Activated CD8-positive, alpha-beta T cell treated with anti-CD3 and anti-CD28 coated beads, Interleukin-2, amount 10 ng/mL, durations not matched to agents 7 days and 5 days (primary cell): ENCODE results near the gene PPT1. TPM values are rescaled to one million over a fixed set of nuclear protein-coding genes. Genes with fewer than 3 reads are reported as not detected.

Experiments used
- ATAC-seq: fragments of 150-1000 bp; cut with Tn5 transposase; one replicate; pipeline ENCODE4 v1.10.0; 2021; ENCODE audit warnings: moderate library complexity
- CTCF ChIA-PET: fragments of 350-600 bp; sonication (Branson Sonifier 250); formaldehyde crosslinking; loops from one replicate; lab custom pipeline; 2021; ENCODE audit warnings: antibody characterized with exemption; lab: Charles Lee
- POLR2A ChIA-PET: fragments of 350-600 bp; sonication (Branson Sonifier 250); formaldehyde crosslinking; loops from one replicate; lab custom pipeline; 2021; ENCODE audit warnings: antibody characterized with exemption; lab: Charles Lee
- DNase-seq: peaks from one replicate; pipeline ENCODE4 v3.0.0-alpha.2; 2020
- H3K27ac Mint-ChIP-seq: one replicate; pipeline ENCODE4 v1.8.0; 2021; ENCODE audit warnings: mild to moderate bottlenecking, mixed read lengths
- H3K27me3 Mint-ChIP-seq: one replicate; pipeline ENCODE4 v1.8.0; 2021; ENCODE audit warnings: low read depth, mixed read lengths
- H3K36me3 Mint-ChIP-seq: one replicate; pipeline ENCODE4 v1.8.0; 2021; ENCODE audit warnings: low read depth, mixed read lengths
- H3K4me1 Mint-ChIP-seq: one replicate; pipeline ENCODE4 v1.8.0; 2021; ENCODE audit warnings: low read depth, mixed read lengths
- H3K4me3 Mint-ChIP-seq: one replicate; pipeline ENCODE4 v1.8.0; 2021; ENCODE audit warnings: mild to moderate bottlenecking, mixed read lengths
- H3K9me3 Mint-ChIP-seq: one replicate; pipeline ENCODE4 v1.8.0; 2022; ENCODE audit warnings: mixed read lengths; ENCODE audit not compliant: insufficient read depth
- total RNA-seq, 2 experiments: library from RNA; stranded (reverse); gene quantifications; one replicate each; pipeline ENCODE4 v1.2.3, GENCODE V29; 2021

PPT1 gene
- total RNA-seq, 2 experiments from 2014 or later, result 81.1 to 84.6 TPM

DNA sequence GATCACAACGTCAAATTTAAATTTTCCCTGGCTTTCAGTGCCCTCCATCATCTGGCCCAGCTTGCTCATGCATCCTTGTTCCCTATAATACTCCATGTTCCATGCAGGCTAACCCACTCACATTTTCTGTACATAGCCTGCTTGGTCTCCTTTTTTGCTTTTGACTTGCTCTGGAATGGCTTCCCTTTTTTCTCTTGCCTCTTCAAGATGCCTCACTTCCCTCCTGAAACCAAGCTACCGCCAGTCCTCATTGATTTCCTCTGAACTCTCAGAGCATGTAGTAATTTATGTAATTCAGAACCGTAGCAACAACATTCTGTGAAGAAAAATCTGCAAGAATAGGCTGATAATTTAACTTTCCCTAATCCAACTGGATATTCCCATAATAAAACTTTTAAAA is 46.2 kb downstream of the PPT1 start:
- H3K9me3 Mint-ChIP-seq, result no peaks in the 10 kb centered on the region

DNA sequence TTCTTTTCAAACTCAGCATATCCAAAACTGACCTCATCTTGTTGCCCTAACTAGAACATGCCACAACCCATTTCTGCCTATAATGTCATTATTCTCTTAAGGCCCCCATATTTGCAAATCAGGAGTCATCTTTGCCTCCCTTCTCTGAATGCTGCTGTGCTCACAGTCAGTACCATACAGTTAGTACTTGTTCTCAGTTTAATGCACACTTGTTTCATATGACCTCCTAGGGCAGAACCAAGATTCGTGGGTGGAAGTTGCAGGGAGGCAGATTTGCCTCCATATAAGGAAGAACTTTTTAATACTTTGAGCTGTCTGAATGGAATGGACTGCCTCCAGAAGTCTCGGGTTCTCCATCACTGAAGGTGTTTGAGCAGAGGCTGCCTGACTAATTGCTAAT is 47.3 kb downstream of the PPT1 start:
- CTCF ChIA-PET, result interaction anchor here (0.6 to 2.2 kb wide), 10 partner anchors 8 to 265 kb away, joined by 3 to 8 read pairs (median 4); no protein-coding TSS in a partner anchor
- Mint-ChIP-seq H3K27me3 (no peaks in the 10 kb centered on the region), H3K9me3 (no peaks in the 10 kb centered on the region), H3K36me3 (peaks cover 75% of the 10 kb centered on the region), H3K4me1 (peaks cover 78% of the 10 kb centered on the region), H3K27ac (peak overlapping the region; percentile 79), H3K4me3 (peak overlapping the region; percentile 40)
- peak; percentile 42 for ATAC-seq
- no peak for DNase-seq
- POLR2A ChIA-PET, result interaction anchor here (0.7 to 2.6 kb wide), 4 partner anchors 9 to 25 kb away, joined by 3 to 20 read pairs (median 4); partner anchors contain the start of gene CAP1

More for the DNA sequence above, 46.2 kb downstream of the PPT1 start:
- no peak for ATAC-seq
- POLR2A ChIA-PET, result interaction anchor here (0.7 to 2.6 kb wide), 6 partner anchors 9 to 24 kb away, joined by 3 to 20 read pairs (median 4); partner anchors contain the start of gene CAP1
- DNase-seq, result no peak
- Mint-ChIP-seq H3K27me3 (no peaks in the 10 kb centered on the region), H3K4me3 (no peak overlapping the region), H3K36me3 (peaks cover 74% of the 10 kb centered on the region), H3K27ac (peak overlapping the region; percentile 71), H3K4me1 (peaks cover 78% of the 10 kb centered on the region)
- CTCF ChIA-PET, result interaction anchor here (0.9 to 2.2 kb wide), 7 partner anchors 9 to 131 kb away, joined by 3 to 9 read pairs (median 6); no protein-coding TSS in a partner anchor

DNA sequence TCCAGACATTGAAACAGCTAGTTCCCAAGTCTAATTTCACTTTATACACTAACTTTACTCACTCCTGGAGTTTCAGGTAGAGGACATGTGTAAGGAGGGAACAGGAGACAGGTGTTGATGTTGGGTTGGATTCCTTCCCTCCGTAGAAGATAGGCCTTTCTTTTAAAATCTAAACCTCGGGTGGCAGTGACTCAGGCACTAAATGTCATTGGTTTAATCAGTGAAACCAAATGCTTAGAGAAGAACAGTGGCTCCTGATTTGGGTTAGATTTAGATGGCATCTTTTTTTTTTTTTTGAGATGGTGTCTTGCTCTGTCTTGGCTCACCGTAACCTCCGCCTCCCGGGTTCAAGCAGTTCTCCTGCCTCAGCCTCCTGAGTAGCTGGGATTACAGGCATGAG is 49.3 kb downstream of the PPT1 start:
- Mint-ChIP-seq H3K4me3 (peak overlapping the region; percentile 56), H3K27ac (peak overlapping the region; percentile 60), H3K27me3 (no peaks in the 10 kb centered on the region), H3K36me3 (peaks cover 77% of the 10 kb centered on the region), H3K4me1 (peaks cover 80% of the 10 kb centered on the region), H3K9me3 (no peaks in the 10 kb centered on the region)
- ChIA-PET POLR2A (no interaction called here), CTCF (no interaction called here)
- no peak for ATAC-seq
- DNase-seq, result no peak

DNA sequence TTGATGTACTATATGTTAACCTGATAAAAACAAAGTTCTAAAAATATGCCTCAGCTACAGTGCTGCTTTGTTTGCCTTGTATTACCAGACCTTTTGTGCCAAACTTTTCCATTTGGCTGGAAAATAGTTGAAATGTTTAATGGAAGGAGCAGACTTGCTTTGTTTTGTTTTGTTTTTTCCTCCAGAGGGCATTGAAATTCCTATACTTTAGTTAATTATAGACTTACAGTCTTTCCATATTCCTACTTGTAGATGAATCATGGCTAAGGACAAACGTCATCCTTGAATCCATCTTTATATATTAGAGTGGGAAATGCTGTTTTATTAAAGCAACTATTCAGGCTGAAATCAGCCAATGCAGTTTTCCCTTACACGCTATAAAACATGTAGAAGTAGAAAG is 49.8 kb downstream of the PPT1 start:
- POLR2A ChIA-PET, result no interaction called here
- DNase-seq (no peak), ATAC-seq (no peak)
- Mint-ChIP-seq H3K4me3 (peak overlapping the region; percentile 56), H3K36me3 (peaks cover 79% of the 10 kb centered on the region), H3K27ac (peak overlapping the region; percentile 60), H3K9me3 (no peaks in the 10 kb centered on the region), H3K4me1 (peaks cover 83% of the 10 kb centered on the region), H3K27me3 (no peaks in the 10 kb centered on the region)
- CTCF ChIA-PET, result interaction anchor here (1.4 kb wide), 1 partner anchor 291 kb away, joined by 4 read pairs; no protein-coding TSS in a partner anchor

DNA sequence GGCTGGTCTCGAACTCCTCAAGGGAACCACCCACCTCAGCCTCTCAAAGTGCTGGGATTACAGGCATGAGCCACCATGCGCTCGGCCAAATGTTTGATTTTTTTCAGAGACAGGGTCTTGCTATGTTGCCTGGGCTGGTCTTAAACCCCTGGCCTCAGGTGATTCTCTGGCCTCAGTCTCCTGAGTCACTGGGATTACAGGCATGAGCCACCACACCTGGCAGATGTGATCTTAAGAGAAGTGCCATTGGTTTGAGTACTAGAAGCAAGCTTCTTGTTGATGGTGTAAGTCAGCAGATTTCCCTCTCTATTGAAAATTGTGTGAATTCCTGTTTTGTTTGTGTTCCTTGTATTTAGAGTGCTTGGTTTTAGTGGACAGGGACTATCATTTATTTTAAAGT is 51.3 kb downstream of the PPT1 start:
- Mint-ChIP-seq H3K4me3 (peak overlapping the region; percentile 93), H3K36me3 (peaks cover 81% of the 10 kb centered on the region), H3K27ac (peak overlapping the region; percentile 66), H3K27me3 (no peaks in the 10 kb centered on the region), H3K4me1 (peaks cover 75% of the 10 kb centered on the region), H3K9me3 (no peaks in the 10 kb centered on the region)
- CTCF ChIA-PET, result interaction anchor here (1.2 to 2.9 kb wide), 5 partner anchors 13 to 293 kb away, joined by 3 to 7 read pairs (median 4); no protein-coding TSS in a partner anchor
- POLR2A ChIA-PET, result interaction anchor here (0.7 to 0.9 kb wide), 2 partner anchors 11 to 498 kb away, joined by 3 to 4 read pairs; no protein-coding TSS in a partner anchor
- DNase-seq (no peak), ATAC-seq (no peak)

DNA sequence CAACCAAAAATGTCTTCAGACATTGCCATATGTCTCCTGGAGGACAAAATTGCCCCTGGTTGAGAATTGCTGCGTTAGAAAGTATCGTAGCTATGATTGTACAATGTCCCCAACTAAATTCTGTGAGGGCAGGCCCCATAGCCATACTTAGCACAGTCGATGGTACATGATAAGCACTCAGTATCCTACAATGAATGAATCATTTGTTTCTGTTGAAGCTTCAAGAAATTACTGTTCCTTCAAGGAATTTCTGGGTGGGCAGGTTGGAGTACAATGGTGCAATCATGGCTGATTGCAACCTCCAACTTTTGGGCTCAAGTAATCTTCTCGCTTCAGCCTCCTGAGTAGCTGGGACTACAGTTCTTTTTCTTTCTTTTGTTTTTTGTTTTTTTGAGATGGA is 51.9 kb downstream of the PPT1 start:
- DNase-seq (no peak), ATAC-seq (no peak)
- H3K9me3 Mint-ChIP-seq, result no peaks in the 10 kb centered on the region
- CTCF ChIA-PET, result interaction anchor here (1.2 to 2.9 kb wide), 4 partner anchors 12 to 33 kb away, joined by 3 to 7 read pairs (median 5); no protein-coding TSS in a partner anchor
- H3K4me3 Mint-ChIP-seq, result peak overlapping the region; percentile 93
- H3K27me3 Mint-ChIP-seq, result no peaks in the 10 kb centered on the region
- POLR2A ChIA-PET, result interaction anchor here (0.7 to 1.3 kb wide), 2 partner anchors 13 to 498 kb away, joined by 3 to 4 read pairs; no protein-coding TSS in a partner anchor
- H3K36me3 Mint-ChIP-seq, result peaks cover 84% of the 10 kb centered on the region
- peak overlapping the region; percentile 80 for H3K27ac Mint-ChIP-seq
- H3K4me1 Mint-ChIP-seq, result peaks cover 72% of the 10 kb centered on the region

DNA sequence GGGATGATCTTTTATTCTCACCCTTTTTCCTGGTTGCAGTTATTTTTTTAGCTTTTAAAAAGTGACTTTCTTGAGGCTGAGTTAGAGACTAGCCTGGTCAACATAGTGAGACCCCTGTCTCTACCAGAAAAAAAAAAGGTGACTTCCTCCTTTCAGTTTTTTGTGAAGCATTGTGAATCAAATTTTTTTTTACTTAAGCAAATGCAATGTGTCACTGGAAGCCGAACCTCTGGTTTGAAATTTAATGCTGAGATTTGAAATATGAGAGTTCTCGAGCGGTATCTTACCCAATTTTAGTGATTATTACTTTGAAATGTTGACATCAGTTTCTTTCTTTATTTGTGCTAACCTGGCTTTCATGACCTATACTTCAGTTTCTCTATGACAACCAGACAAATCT is 52.9 kb downstream of the PPT1 start:
- ChIA-PET CTCF (interaction anchor here (1.3 to 2.9 kb wide), 3 partner anchors 14 to 34 kb away, joined by 3 to 7 read pairs (median 4); no protein-coding TSS in a partner anchor), POLR2A (interaction anchor here (1.3 kb wide), 1 partner anchor 14 kb away, joined by 4 read pairs; no protein-coding TSS in a partner anchor)
- Mint-ChIP-seq H3K4me3 (peak overlapping the region; percentile 93), H3K9me3 (no peaks in the 10 kb centered on the region), H3K36me3 (peaks cover 74% of the 10 kb centered on the region), H3K27me3 (no peaks in the 10 kb centered on the region), H3K4me1 (peaks cover 68% of the 10 kb centered on the region), H3K27ac (peak overlapping the region; percentile 76)
- DNase-seq (no peak), ATAC-seq (no peak)

DNA sequence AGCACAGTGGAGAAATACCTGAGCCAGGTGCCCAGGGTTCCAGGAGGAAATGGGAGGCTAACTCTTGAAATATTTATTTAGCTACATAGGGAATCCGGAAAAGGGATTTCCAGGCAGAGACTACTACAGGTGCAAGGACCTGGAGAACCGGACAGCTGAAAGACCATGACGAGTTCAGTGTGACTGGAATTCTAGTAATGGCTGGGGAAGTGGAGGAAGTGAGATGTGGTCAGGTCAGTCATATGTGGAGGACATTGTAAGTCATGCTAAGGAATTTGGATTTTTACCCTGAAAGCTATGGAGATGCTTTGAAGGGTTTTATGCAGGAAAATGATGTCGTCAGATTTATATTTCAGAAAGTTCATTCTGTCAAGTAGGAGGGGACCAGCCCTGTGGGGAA is 54.7 kb downstream of the PPT1 start:
- no peaks in the 10 kb centered on the region for H3K9me3 Mint-ChIP-seq
- ATAC-seq, result no peak
- peaks cover 68% of the 10 kb centered on the region for H3K36me3 Mint-ChIP-seq
- H3K4me3 Mint-ChIP-seq, result peak overlapping the region; percentile 93
- no peaks in the 10 kb centered on the region for H3K27me3 Mint-ChIP-seq
- H3K27ac Mint-ChIP-seq, result peak overlapping the region; percentile 76
- ChIA-PET POLR2A (interaction anchor here (4.7 kb wide), 1 partner anchor 18 kb away, joined by 47 read pairs; no protein-coding TSS in a partner anchor), CTCF (interaction anchor here (0.7 to 0.9 kb wide), 3 partner anchors 9 to 11 kb away, joined by 3 read pairs; no protein-coding TSS in a partner anchor)
- DNase-seq, result no peak
- peaks cover 65% of the 10 kb centered on the region for H3K4me1 Mint-ChIP-seq

DNA sequence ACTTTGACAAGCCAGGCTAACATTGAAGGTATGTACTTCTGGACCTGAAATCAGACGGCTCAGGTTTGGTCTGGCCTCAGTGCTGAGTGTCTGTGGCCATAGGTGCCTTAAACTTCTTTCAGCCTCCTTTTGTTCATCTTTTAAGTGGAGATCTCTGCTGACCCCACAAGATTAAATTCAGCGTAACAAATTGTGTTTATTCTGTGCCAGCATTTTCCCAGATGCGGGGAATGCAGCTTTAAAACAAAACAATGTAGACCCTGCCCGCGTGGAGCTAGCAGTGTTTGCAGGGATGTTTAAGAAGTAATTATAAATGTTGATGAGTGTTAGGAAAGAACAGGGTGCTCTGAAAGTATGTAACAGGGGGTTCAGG is 55.6 kb downstream of the PPT1 start:
- ATAC-seq (no peak), DNase-seq (no peak)
- Mint-ChIP-seq H3K4me3 (peak overlapping the region; percentile 93), H3K27me3 (no peaks in the 10 kb centered on the region), H3K4me1 (peaks cover 65% of the 10 kb centered on the region), H3K36me3 (peaks cover 66% of the 10 kb centered on the region), H3K9me3 (no peaks in the 10 kb centered on the region), H3K27ac (peak overlapping the region; percentile 99)
- POLR2A ChIA-PET, result interaction anchor here (0.7 to 4.7 kb wide), 5 partner anchors 8 to 342 kb away, joined by 3 to 47 read pairs (median 12); no protein-coding TSS in a partner anchor
- CTCF ChIA-PET, result interaction anchor here (0.8 to 1.5 kb wide), 2 partner anchors 10 kb away, joined by 3 to 8 read pairs; no protein-coding TSS in a partner anchor

DNA sequence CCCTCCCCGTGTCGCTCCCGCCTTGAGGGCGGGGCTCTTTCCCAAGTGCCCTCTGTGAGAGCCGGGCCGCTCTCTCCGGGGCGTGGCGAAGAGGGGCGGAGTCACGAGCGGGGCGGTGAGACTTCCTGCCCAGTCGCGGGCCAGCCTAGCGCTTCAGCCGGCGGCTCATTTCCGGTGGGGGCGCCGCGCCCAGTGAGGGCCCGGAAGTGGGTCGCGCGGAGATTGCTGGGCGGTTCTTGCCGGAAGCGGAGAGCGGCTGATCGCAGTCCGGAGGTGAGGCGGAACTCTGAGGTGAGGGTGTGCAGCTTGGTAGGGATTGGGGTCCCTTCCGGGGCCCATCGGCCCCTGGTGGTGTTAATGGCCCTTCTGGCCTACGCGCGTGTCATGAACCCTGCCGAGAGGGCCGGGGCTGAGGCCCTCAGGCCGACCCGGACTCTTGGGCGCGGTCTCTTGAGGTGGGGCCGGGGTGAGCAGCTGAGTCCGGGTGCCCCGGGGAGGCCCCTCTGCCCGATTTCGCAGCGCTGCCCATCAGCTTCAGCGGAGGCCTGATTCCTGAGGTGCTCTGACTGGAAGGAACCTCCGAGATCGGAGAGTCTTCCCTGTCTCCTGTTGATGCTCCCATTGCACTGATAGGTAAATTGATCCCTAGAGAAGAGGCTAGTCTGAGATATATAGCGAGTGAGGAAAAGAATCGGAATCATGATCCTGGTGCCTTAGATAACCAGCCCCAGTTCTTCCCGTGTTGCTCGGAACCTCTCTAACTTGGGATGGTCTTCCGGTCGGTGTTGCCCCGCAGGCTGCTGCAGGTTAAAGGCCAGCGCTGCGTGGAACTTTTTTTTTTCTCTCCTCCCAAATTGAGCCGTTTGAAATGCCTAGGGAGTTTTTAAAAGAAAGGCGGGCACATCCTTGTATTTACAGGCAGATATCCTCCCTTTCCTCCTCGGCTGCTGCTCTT is 56.3 kb downstream of the PPT1 start, which contains the start of gene CAP1:
Gene CAP1 (plus strand): TSS at position 219 of the 955 bp plus-strand sequence. CDS start 18,618 bp downstream, outside the sequence.
- Mint-ChIP-seq H3K9me3 (no peaks in the 10 kb centered on the region), H3K27me3 (no peaks in the 10 kb centered on the region), H3K4me3 (peak within 1 kb of the TSS; percentile 93), H3K4me1 (peaks cover 61% of the 10 kb centered on the region), H3K36me3 (peaks cover 59% of the 10 kb centered on the region), H3K27ac (peak within 1 kb of the TSS; percentile 99)
- ATAC-seq (peak; percentile 89), DNase-seq (peak; percentile 100)
- ChIA-PET CTCF (interaction anchor here (1.1 to 3.1 kb wide), 5 partner anchors 9 to 216 kb away, joined by 3 to 12 read pairs (median 8); no protein-coding TSS in a partner anchor), POLR2A (interaction anchor here (0.7 to 4.7 kb wide), 14 partner anchors 9 to 348 kb away, joined by 3 to 47 read pairs (median 6); partner anchors contain the start of genes MFSD2A, PPIE and ZMPSTE24)
